ENCODE results near the gene IRF9. TPM values are rescaled to one million over a fixed set of nuclear protein-coding genes. Genes with fewer than 3 reads are reported as not detected.

Gene IRF9
- polyA plus RNA-seq, 2 donors, result 35.0 to 43.5 TPM

- no peak overlapping the region for H3K27ac ChIP-seq (ENCODE audit: low read depth in 2 of 2, low read length in 1 of 2)
- peaks cover 0 to 10% of the 10 kb centered on the region in 2 donors for H3K36me3 ChIP-seq (ENCODE audit: control insufficient read depth in 2 of 2, insufficient read depth in 2 of 2, low read length in 1 of 2)
- peak overlapping the region in 1 of 2 donors; percentile 35 for H3K4me3 ChIP-seq (ENCODE audit: low read depth in 1 of 2, low read length in 2 of 2)
- 43 to 59% methylated on average over 30 of the region's 30 CpGs for WGBS, 2 donors
- H3K9me3 ChIP-seq (ENCODE audit: control insufficient read depth in 2 of 2, insufficient read depth in 1 of 2, low read depth in 1 of 2, low read length in 1 of 2), result no peaks in the 10 kb centered on the region
- H3K4me1 ChIP-seq (ENCODE audit: control insufficient read depth in 2 of 2, insufficient read depth in 2 of 2, low read length in 1 of 2), result no peaks in the 10 kb centered on the region
- no peaks in the 10 kb centered on the region for H3K27me3 ChIP-seq (ENCODE audit: control insufficient read depth in 1 of 2, insufficient read depth in 2 of 2, low read length in 2 of 2)
Observed at GRCh38 chr14:24172261-24172860, 11.3 kb downstream of the IRF9 start.

GRCh38 chr14:24172871-24173281 is 11.8 kb downstream of the IRF9 start:
- Histone ChIP-seq H3K27ac (ENCODE audit: low read depth in 2 of 2, low read length in 1 of 2) (no peak overlapping the region), H3K9me3 (ENCODE audit: control insufficient read depth in 2 of 2, insufficient read depth in 1 of 2, low read depth in 1 of 2, low read length in 1 of 2) (no peaks in the 10 kb centered on the region), H3K4me1 (ENCODE audit: control insufficient read depth in 2 of 2, insufficient read depth in 2 of 2, low read length in 1 of 2) (no peaks in the 10 kb centered on the region), H3K36me3 (ENCODE audit: control insufficient read depth in 2 of 2, insufficient read depth in 2 of 2, low read length in 1 of 2) (peaks cover 3 to 10% of the 10 kb centered on the region in 2 donors), H3K27me3 (ENCODE audit: control insufficient read depth in 1 of 2, insufficient read depth in 2 of 2, low read length in 2 of 2) (no peaks in the 10 kb centered on the region), H3K4me3 (ENCODE audit: low read depth in 1 of 2, low read length in 2 of 2) (no peak overlapping the region)
- 65 to 73% methylated on average over 20 of the region's 20 CpGs for WGBS, 2 donors

GRCh38 chr14:24176599-24176998 is 15.5 kb downstream of the IRF9 start:
- Histone ChIP-seq H3K9me3 (ENCODE audit: control insufficient read depth in 2 of 2, insufficient read depth in 1 of 2, low read depth in 1 of 2, low read length in 1 of 2) (no peaks in the 10 kb centered on the region), H3K4me1 (ENCODE audit: control insufficient read depth in 2 of 2, insufficient read depth in 2 of 2, low read length in 1 of 2) (no peaks in the 10 kb centered on the region), H3K4me3 (ENCODE audit: low read depth in 1 of 2, low read length in 2 of 2) (no peak overlapping the region), H3K36me3 (ENCODE audit: control insufficient read depth in 2 of 2, insufficient read depth in 2 of 2, low read length in 1 of 2) (peaks cover 6 to 38% of the 10 kb centered on the region in 2 donors), H3K27ac (ENCODE audit: low read depth in 2 of 2, low read length in 1 of 2) (no peak overlapping the region), H3K27me3 (ENCODE audit: control insufficient read depth in 1 of 2, insufficient read depth in 2 of 2, low read length in 2 of 2) (no peaks in the 10 kb centered on the region)
- WGBS, 2 donors, result 94 to 95% methylated on average over 5 of the region's 5 CpGs

- Histone ChIP-seq H3K4me3 (ENCODE audit: low read depth in 1 of 2, low read length in 2 of 2) (no peak overlapping the region), H3K27ac (ENCODE audit: low read depth in 2 of 2, low read length in 1 of 2) (no peak overlapping the region), H3K27me3 (ENCODE audit: control insufficient read depth in 1 of 2, insufficient read depth in 2 of 2, low read length in 2 of 2) (no peaks in the 10 kb centered on the region), H3K4me1 (ENCODE audit: control insufficient read depth in 2 of 2, insufficient read depth in 2 of 2, low read length in 1 of 2) (no peaks in the 10 kb centered on the region), H3K9me3 (ENCODE audit: control insufficient read depth in 2 of 2, insufficient read depth in 1 of 2, low read depth in 1 of 2, low read length in 1 of 2) (no peaks in the 10 kb centered on the region), H3K36me3 (ENCODE audit: control insufficient read depth in 2 of 2, insufficient read depth in 2 of 2, low read length in 1 of 2) (peaks cover 6 to 44% of the 10 kb centered on the region in 2 donors)
- 83 to 86% methylated on average over 12 of the region's 12 CpGs for WGBS, 2 donors
Observed at GRCh38 chr14:24177041-24177825, 16.2 kb downstream of the IRF9 start.

DNA sequence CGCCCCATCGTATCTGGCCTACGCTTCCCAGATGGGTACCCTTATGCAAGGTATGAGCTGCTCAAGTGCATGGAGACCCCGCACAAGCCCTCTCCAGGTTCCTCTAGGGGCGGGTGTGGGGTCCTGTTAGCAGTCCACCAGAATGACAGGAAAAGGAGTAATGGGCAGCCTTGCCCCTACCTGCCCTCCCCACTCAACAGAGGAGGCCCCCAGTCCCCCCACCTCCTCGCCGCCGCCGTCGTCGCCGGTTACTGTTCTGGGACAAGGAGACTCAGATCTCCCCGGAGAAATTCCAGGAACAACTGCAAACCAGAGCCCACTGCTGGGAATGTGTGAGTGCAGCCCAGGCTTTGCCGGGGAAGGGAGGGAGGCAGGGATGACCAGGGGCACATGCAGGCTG is 16.8 kb downstream of the IRF9 start:
- Histone ChIP-seq H3K4me3 (ENCODE audit: low read depth in 1 of 2, low read length in 2 of 2) (no peak overlapping the region), H3K36me3 (ENCODE audit: control insufficient read depth in 2 of 2, insufficient read depth in 2 of 2, low read length in 1 of 2) (peaks cover 6 to 50% of the 10 kb centered on the region in 2 donors), H3K27me3 (ENCODE audit: control insufficient read depth in 1 of 2, insufficient read depth in 2 of 2, low read length in 2 of 2) (no peaks in the 10 kb centered on the region), H3K9me3 (ENCODE audit: control insufficient read depth in 2 of 2, insufficient read depth in 1 of 2, low read depth in 1 of 2, low read length in 1 of 2) (no peaks in the 10 kb centered on the region), H3K4me1 (ENCODE audit: control insufficient read depth in 2 of 2, insufficient read depth in 2 of 2, low read length in 1 of 2) (no peaks in the 10 kb centered on the region), H3K27ac (ENCODE audit: low read depth in 2 of 2, low read length in 1 of 2) (no peak overlapping the region)
- 93 to 94% methylated on average over 14 of the region's 14 CpGs for WGBS, 2 donors

DNA sequence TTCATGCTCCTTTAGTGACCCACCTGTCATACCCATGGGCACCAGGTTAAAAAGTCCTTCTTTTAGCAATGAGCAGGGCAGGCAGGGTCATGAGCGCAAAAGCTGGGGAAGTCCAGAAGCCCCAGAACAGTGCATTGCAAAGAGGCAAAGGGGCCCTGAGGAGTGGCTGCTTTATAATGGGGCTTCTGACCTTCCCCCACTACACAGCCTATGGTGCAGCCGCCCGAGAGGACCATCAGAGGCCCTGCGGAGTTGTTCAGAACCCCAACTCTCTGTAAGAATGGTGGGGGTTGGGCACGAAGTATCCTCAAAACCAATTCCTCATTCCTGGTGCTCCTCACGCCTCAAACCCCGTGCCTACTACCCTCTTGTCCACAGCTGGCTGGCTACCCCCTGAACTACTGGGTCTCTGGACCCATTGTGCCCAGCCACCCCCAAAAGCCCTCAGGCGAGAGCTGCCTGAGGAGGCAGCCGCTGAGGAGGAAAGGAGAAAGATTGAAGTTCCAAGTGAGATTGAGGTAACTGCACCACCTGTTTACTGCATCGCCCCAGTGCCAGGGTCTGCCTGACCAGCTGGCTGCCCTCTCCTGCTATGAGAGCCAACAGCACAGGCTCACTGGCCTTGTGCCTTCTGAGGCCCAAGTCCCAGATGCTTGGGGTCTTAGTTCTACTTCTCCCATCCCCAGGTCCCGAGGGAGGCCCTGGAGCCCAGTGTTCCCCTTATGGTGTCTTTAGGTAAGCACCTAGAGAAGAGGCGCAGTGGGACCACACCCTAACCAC is 17.5 kb downstream of the IRF9 start:
- 90 to 95% methylated on average over 12 of the region's 12 CpGs for whole genome bisulfite sequencing, 2 donors

DNA sequence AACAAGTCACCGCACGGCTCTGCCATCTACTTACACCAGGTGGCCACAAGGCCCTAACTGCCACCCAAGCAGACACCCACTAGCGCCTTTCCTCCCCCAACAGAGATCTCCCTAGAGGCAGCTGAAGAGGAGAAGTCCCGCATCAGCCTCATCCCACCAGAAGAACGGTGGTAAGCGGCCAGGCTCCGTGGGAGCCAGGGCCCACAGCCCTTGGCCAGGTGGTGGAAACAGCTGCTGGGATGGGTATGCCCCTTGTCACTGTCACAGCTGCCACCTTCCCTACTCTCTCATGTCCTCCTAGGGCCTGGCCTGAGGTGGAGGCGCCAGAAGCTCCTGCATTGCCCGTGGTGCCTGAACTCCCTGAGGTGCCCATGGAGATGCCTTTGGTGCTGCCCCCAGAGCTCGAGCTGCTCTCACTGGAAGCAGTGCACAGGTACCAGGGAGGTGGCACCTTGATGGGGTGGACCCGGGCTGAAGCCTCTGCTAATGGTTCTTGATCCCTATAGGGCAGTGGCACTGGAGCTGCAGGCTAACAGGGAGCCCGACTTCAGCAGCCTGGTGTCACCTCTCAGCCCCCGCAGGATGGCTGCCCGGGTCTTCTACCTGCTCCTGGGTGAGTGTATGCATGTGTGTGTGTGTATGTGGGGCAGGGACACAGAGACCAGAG is 18.4 kb downstream of the IRF9 start:
- Histone ChIP-seq H3K9me3 (ENCODE audit: control insufficient read depth in 2 of 2, insufficient read depth in 1 of 2, low read depth in 1 of 2, low read length in 1 of 2) (no peaks in the 10 kb centered on the region), H3K27me3 (ENCODE audit: control insufficient read depth in 1 of 2, insufficient read depth in 2 of 2, low read length in 2 of 2) (no peaks in the 10 kb centered on the region), H3K4me1 (ENCODE audit: control insufficient read depth in 2 of 2, insufficient read depth in 2 of 2, low read length in 1 of 2) (no peaks in the 10 kb centered on the region), H3K27ac (ENCODE audit: low read depth in 2 of 2, low read length in 1 of 2) (peak overlapping the region in 1 of 2 donors; percentile 27), H3K36me3 (ENCODE audit: control insufficient read depth in 2 of 2, insufficient read depth in 2 of 2, low read length in 1 of 2) (peaks cover 9 to 61% of the 10 kb centered on the region in 2 donors), H3K4me3 (ENCODE audit: low read depth in 1 of 2, low read length in 2 of 2) (no peak overlapping the region)
- 84 to 86% methylated on average over 12 to 14 of the region's 14 CpGs for WGBS, 2 donors

More for the DNA sequence above, 17.5 kb downstream of the IRF9 start:
- H3K4me3 ChIP-seq (ENCODE audit: low read depth in 1 of 2, low read length in 2 of 2), result no peak overlapping the region
- H3K9me3 ChIP-seq (ENCODE audit: control insufficient read depth in 2 of 2, insufficient read depth in 1 of 2, low read depth in 1 of 2, low read length in 1 of 2), result no peaks in the 10 kb centered on the region
- no peak overlapping the region for H3K27ac ChIP-seq (ENCODE audit: low read depth in 2 of 2, low read length in 1 of 2)
- H3K27me3 ChIP-seq (ENCODE audit: control insufficient read depth in 1 of 2, insufficient read depth in 2 of 2, low read length in 2 of 2), result no peaks in the 10 kb centered on the region
- no peaks in the 10 kb centered on the region for H3K4me1 ChIP-seq (ENCODE audit: control insufficient read depth in 2 of 2, insufficient read depth in 2 of 2, low read length in 1 of 2)
- peaks cover 9 to 55% of the 10 kb centered on the region in 2 donors for H3K36me3 ChIP-seq (ENCODE audit: control insufficient read depth in 2 of 2, insufficient read depth in 2 of 2, low read length in 1 of 2)

GRCh38 chr14:24179961-24180796 is 19.1 kb downstream of the IRF9 start:
- Histone ChIP-seq H3K27ac (ENCODE audit: low read depth in 2 of 2, low read length in 1 of 2) (peak overlapping the region; percentile 27 to 43), H3K27me3 (ENCODE audit: control insufficient read depth in 1 of 2, insufficient read depth in 2 of 2, low read length in 2 of 2) (no peaks in the 10 kb centered on the region), H3K36me3 (ENCODE audit: control insufficient read depth in 2 of 2, insufficient read depth in 2 of 2, low read length in 1 of 2) (peaks cover 14 to 69% of the 10 kb centered on the region in 2 donors), H3K4me1 (ENCODE audit: control insufficient read depth in 2 of 2, insufficient read depth in 2 of 2, low read length in 1 of 2) (no peaks in the 10 kb centered on the region), H3K4me3 (ENCODE audit: low read depth in 1 of 2, low read length in 2 of 2) (no peak overlapping the region), H3K9me3 (ENCODE audit: control insufficient read depth in 2 of 2, insufficient read depth in 1 of 2, low read depth in 1 of 2, low read length in 1 of 2) (no peaks in the 10 kb centered on the region)
- WGBS, 2 donors, result 64 to 65% methylated on average over 18 of the region's 18 CpGs

Data from esophagus (tissue), 2 donors.